Breast epithelium (tissue), 4 donors: Measurements from ENCODE around the gene C1GALT1. TPM values are rescaled to one million over a fixed set of nuclear protein-coding genes. Genes with fewer than 3 reads are reported as not detected.

Experiments used
- DNase-seq, 2 donors: peaks; one replicate each; pipeline ENCODE4 v3.0.0-alpha.2; 2019; ENCODE audit warnings: low spot score in 2 of 2
- H3K27ac ChIP-seq, 2 donors: fragments of 200-600 bp; sonication (generic) in 1 of 2; one replicate each; pipeline ENCODE4 v1.5.1; 2016 to 2019; ENCODE audit warnings: mild to moderate bottlenecking in 1 of 2
- H3K27me3 ChIP-seq, 2 donors: fragments of 200-600 bp; sonication (generic) in 1 of 2; one replicate each; pipeline versions ENCODE4 v1.5.1 to v1.6.0; 2017 to 2019; ENCODE audit warnings: control low read depth in 1 of 2, mild to moderate bottlenecking in 1 of 2
- H3K36me3 ChIP-seq: fragments of 200-600 bp; one replicate; pipeline ENCODE4 v1.5.1; 2019
- H3K4me1 ChIP-seq, 2 donors: fragments of 200-600 bp; sonication (generic); one replicate each; pipeline ENCODE4 v1.5.1; 2016 to 2019; ENCODE audit warnings: control low read depth in 1 of 2
- H3K4me3 ChIP-seq, 3 donors: fragments of 200-600 bp; sonication (generic); 1 replicate in 2 of 3; 2 replicates in 1 of 3; pipeline ENCODE4 v1.5.1; 2016 to 2019; ENCODE audit warnings: mild to moderate bottlenecking in 3 of 3, moderate library complexity in 2 of 3
- H3K9me3 ChIP-seq, 2 donors: fragments of 200-600 bp; sonication (generic) in 1 of 2; one replicate each; pipeline ENCODE4 v1.5.1; 2016 to 2019; ENCODE audit warnings: control low read depth in 1 of 2
- POLR2A ChIP-seq: fragments of 450-650 bp; IDR thresholded peaks from one replicate; pipeline ENCODE4 v1.6.1; 2016; ENCODE audit warnings: antibody characterized with exemption, mild to moderate bottlenecking, moderate library complexity
- POLR2AphosphoS5 ChIP-seq, 3 donors: sonication (generic); formaldehyde crosslinking; IDR thresholded peaks; one replicate each; pipeline ENCODE4 v1.6.1; 2017; ENCODE audit warnings: antibody characterized with exemption in 3 of 3
- intact Hi-C: fragments of 100-400 bp; cut with DNase I; formaldehyde crosslinking; loops from one replicate; pipeline ENCODE4 v1.15.1; 2023; ENCODE audit warnings: low total_unique reads
- total RNA-seq, 3 donors: library from RNA; depleted of rRNA; stranded (reverse); fragments of >200 nt; gene quantifications; one replicate each; pipeline ENCODE4 v1.1.0, GENCODE V29; 2016
- TF ChIP-seq, protein P1 (sequence below), 3 donors: fragments of 450-650 bp; IDR thresholded peaks; one replicate each; pipeline ENCODE4 v1.5.1; 2016 to 2017; ENCODE audit warnings: antibody characterized with exemption in 3 of 3, mild to moderate bottlenecking in 3 of 3, moderate library complexity in 3 of 3

The C1GALT1 gene
- total RNA-seq, 3 donors from 2014 or later = 30.8 to 35.5 (median 34.7) TPM

DNA sequence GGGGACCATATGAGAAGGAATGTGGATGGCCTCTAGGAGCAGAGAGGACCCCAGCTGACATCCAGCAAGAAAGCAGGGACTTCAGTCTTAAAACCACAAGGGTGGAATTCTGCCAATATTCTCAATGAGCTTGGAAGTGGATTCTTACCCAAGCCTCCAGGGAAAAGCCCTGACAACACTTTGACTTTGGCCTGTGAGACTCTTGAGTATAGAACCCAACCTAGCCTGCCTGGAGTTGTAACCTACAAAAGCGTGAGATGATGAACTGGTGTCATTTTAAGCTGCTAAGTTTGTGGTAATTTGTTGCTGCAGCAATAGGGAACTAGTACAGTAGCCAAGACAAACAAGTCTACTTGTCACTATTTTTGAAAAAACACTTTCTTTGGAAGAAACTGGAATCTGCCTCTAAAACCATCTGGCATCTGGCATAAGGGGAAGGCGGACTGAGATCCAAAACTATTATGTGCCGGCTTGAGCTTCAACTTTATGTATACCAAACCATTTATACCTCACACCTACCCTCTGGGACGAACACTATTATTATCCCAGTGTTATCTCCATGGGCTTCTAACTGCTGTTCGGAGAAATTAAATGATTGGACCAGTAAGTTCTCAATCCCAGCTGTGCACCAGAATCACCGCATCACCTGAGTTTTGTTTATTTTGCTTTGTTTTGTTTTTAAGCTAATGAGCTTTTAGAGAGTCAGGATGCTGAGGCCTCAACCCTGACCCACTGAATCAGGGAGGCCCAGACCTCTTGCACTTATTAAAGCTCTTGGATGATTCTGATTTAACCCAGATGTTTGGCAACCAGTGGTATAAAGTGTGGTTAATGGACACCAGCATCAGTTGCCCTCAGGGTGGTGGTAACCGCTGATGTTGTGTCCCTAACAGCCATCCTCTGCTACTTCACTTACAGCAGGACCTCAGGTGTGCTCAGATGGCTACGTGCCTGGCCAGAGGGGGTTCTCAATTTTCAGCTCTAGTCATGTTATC, 83.0 kb downstream of the C1GALT1 start:
- intact Hi-C loops = no loop called here

DNA sequence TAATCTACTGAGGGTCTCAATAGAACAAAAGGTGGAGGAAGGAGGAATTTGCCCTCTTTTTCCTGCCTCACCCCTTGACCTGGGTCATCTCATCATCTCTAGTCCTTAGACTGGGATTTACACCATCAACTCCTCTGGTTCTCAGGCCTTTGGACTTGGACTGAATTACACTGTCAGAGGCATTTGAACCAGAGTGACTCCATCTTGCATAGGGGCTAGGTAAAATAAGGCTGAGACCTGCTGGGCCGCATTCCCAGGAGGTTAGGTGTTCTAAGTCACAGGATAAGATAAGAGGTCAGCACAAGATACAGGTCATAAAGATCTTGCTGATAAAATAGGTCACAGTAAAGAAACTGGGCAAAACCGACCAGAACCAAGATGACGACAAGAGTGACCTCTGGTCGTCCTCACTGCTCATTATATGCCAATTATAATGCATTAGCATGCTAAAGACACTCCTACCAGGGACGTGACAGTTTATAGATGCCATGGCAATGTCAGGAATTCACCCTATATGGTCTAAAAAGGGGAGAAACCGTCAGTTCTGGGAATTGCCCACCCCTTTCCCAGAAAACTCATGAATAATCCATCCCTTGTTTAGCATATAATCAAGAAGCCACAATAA, 84.0 kb downstream of the C1GALT1 start:
- Histone ChIP-seq H3K27me3 (no peaks in the 10 kb centered on the region), H3K4me3 (no peak overlapping the region), H3K36me3 (no peaks in the 10 kb centered on the region), H3K9me3 (no peaks in the 10 kb centered on the region), H3K27ac (no peak overlapping the region), H3K4me1 (no peaks in the 10 kb centered on the region)
- intact Hi-C loops = no loop called here
- TF ChIP-seq, protein P1, sequence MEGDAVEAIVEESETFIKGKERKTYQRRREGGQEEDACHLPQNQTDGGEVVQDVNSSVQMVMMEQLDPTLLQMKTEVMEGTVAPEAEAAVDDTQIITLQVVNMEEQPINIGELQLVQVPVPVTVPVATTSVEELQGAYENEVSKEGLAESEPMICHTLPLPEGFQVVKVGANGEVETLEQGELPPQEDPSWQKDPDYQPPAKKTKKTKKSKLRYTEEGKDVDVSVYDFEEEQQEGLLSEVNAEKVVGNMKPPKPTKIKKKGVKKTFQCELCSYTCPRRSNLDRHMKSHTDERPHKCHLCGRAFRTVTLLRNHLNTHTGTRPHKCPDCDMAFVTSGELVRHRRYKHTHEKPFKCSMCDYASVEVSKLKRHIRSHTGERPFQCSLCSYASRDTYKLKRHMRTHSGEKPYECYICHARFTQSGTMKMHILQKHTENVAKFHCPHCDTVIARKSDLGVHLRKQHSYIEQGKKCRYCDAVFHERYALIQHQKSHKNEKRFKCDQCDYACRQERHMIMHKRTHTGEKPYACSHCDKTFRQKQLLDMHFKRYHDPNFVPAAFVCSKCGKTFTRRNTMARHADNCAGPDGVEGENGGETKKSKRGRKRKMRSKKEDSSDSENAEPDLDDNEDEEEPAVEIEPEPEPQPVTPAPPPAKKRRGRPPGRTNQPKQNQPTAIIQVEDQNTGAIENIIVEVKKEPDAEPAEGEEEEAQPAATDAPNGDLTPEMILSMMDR (IDR thresholded peaks at IDR 0.05) = no peak
- TF ChIP-seq POLR2A (no peak), POLR2AphosphoS5 (IDR thresholded peaks at IDR 0.05) (no peak)
- DNase-seq = no peak

More for the DNA sequence above, 83.0 kb downstream of the C1GALT1 start:
- Histone ChIP-seq H3K4me1 (no peaks in the 10 kb centered on the region), H3K27me3 (no peaks in the 10 kb centered on the region), H3K9me3 (peaks cover 5 to 6% of the 10 kb centered on the region in 2 donors), H3K27ac (no peak overlapping the region), H3K4me3 (no peak overlapping the region), H3K36me3 (no peaks in the 10 kb centered on the region)
- no peak for TF ChIP-seq POLR2A
- no peak for TF ChIP-seq POLR2AphosphoS5 (IDR thresholded peaks at IDR 0.05)
- TF ChIP-seq, protein P1 (IDR thresholded peaks at IDR 0.05) = no peak
- no peak for DNase-seq

DNA sequence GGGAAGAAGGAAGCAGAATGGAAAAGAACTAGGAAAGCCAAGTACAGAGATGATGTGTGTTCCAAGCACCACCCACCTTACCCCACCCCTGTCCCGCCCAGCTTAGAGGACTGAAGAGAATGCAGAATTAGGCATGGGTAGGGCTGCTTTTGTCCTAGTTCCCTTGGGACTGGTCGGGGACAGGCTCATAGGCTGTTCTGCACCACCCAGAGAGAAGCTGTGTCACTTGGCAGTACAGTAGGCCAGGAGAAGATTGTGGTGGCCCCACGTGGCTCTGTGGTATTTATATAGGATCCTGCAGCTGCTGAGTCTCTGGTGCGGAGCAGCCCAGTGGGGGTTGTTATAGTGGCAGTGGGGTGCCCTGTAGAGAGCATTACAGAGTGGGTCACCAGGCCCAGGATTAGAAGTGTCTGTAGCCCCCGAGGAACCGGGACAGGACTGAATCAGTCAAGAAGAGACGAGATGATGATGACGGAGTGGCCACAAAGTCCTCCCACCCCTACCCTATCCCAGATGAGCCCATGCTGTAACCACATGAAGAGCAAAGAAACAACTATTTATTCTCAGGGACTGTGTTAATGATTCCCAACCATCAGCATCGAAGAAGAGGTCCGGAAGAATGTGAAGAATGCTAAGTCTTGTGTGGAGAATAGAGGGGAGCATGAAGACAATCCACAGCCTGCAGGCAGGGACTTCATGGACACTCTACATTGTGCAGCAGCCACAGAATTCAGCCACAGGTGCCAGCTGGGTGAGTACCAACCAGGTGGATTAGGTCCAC, 88.9 kb downstream of the C1GALT1 start:
- DNase-seq = no peak
- no peaks in the 10 kb centered on the region for H3K27me3 ChIP-seq

DNA sequence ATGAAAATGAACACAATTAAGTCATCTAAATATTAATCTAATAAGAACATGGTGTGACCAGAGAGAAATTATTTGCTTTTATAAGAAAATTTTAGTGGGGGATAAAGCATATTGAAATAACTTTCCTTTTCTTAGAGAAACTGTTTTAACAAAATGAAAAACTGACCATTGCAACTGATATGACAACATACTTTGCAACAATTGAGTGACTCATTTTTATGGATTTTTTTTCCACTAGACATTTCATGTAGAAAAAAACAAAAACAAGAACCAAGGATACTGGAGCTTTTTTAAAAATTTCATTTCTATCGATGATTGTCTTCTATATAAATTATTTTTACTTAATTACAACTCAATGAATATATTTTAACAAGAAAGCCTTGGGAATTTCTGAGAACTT, 90.0 kb downstream of the C1GALT1 start:
- Histone ChIP-seq H3K4me3 (no peak overlapping the region), H3K27me3 (no peaks in the 10 kb centered on the region), H3K27ac (no peak overlapping the region), H3K36me3 (no peaks in the 10 kb centered on the region), H3K4me1 (no peaks in the 10 kb centered on the region), H3K9me3 (no peaks in the 10 kb centered on the region)
- TF ChIP-seq POLR2AphosphoS5 (IDR thresholded peaks at IDR 0.05) (no peak), POLR2A (no peak)
- TF ChIP-seq, protein P1 (IDR thresholded peaks at IDR 0.05) = no peak
- intact Hi-C loops = no loop called here
- DNase-seq = no peak

More for the DNA sequence above, 88.9 kb downstream of the C1GALT1 start:
- TF ChIP-seq, protein P1 (IDR thresholded peaks at IDR 0.05) = no peak
- TF ChIP-seq POLR2A = no peak
- no peak for TF ChIP-seq POLR2AphosphoS5 (IDR thresholded peaks at IDR 0.05)
- Histone ChIP-seq H3K27ac (no peak overlapping the region), H3K9me3 (no peaks in the 10 kb centered on the region), H3K4me1 (no peaks in the 10 kb centered on the region), H3K36me3 (no peaks in the 10 kb centered on the region), H3K4me3 (no peak overlapping the region)
- intact Hi-C loops = no loop called here
